ENCODE measurements around the gene MAPKAPK2. TPM values are rescaled to one million over a fixed set of nuclear protein-coding genes. Genes with fewer than 3 reads are reported as not detected.

The MAPKAPK2 gene
- total RNA-seq, 4 donors from 2014 or later: 37.8 to 50.7 (median 43.2) TPM

- H3K4me1 ChIP-seq: peaks cover 8 to 54% (median 28%) of the 10 kb centered on the region in 3 donors
- H3K36me3 ChIP-seq: peaks cover 21 to 47% (median 39%) of the 10 kb centered on the region in 3 donors
- no peaks in the 10 kb centered on the region for H3K9me3 ChIP-seq
- H3K27me3 ChIP-seq: no peaks in the 10 kb centered on the region
- no peak overlapping the region for H3K4me3 ChIP-seq
- intact Hi-C loops (cut with DNase I): no loop called here
- DNase-seq: no peak
- TF ChIP-seq POLR2A (IDR thresholded peaks at IDR 0.05): no peak
- no peak for TF ChIP-seq CTCF (IDR thresholded peaks at IDR 0.05)
- WGBS, 2 donors: 74 to 79% methylated on average over 7 to 8 of the region's 8 CpGs
- H3K27ac ChIP-seq: no peak overlapping the region
Observed at GRCh38 chr1:206727981-206728696, 43.4 kb downstream of the MAPKAPK2 start.

GRCh38 chr1:206728697-206728987 lies 43.9 kb downstream of the MAPKAPK2 start:
- no peak for TF ChIP-seq CTCF (IDR thresholded peaks at IDR 0.05)
- TF ChIP-seq POLR2A (IDR thresholded peaks at IDR 0.05): no peak
- H3K36me3 ChIP-seq: peaks cover 21 to 52% (median 44%) of the 10 kb centered on the region in 3 donors

GRCh38 chr1:206729050-206729449 lies 44.3 kb downstream of the MAPKAPK2 start:
- no peaks in the 10 kb centered on the region for H3K9me3 ChIP-seq
- no peak overlapping the region for H3K4me3 ChIP-seq
- peaks cover 21 to 56% (median 44%) of the 10 kb centered on the region in 3 donors for H3K36me3 ChIP-seq
- no peak overlapping the region for H3K27ac ChIP-seq
- H3K4me1 ChIP-seq: peaks cover 6 to 45% (median 19%) of the 10 kb centered on the region in 3 donors
- H3K27me3 ChIP-seq: no peaks in the 10 kb centered on the region
- no peak for DNase-seq
- intact Hi-C loops (cut with DNase I): no loop called here
- WGBS, 2 donors: 94 to 96% methylated on average over 3 to 6 of the region's 6 CpGs
- TF ChIP-seq POLR2A (IDR thresholded peaks at IDR 0.05): no peak

More at GRCh38 chr1:206728697-206728987, 43.9 kb downstream of the MAPKAPK2 start:
- intact Hi-C loops (cut with DNase I): no loop called here
- H3K27ac ChIP-seq: no peak overlapping the region
- H3K4me1 ChIP-seq: peaks cover 8 to 49% (median 23%) of the 10 kb centered on the region in 3 donors
- 75 to 91% methylated on average over 4 to 5 of the region's 9 CpGs for WGBS, 2 donors
- H3K27me3 ChIP-seq: no peaks in the 10 kb centered on the region
- no peak for DNase-seq
- H3K9me3 ChIP-seq: no peaks in the 10 kb centered on the region
- no peak overlapping the region for H3K4me3 ChIP-seq

GRCh38 chr1:206729507-206729906 lies 44.8 kb downstream of the MAPKAPK2 start:
- no peak for DNase-seq
- Histone ChIP-seq H3K27ac (no peak overlapping the region), H3K9me3 (no peaks in the 10 kb centered on the region), H3K4me1 (peaks cover 1 to 41% (median 15%) of the 10 kb centered on the region in 3 donors), H3K36me3 (peaks cover 21 to 61% (median 44%) of the 10 kb centered on the region in 3 donors), H3K4me3 (no peak overlapping the region), H3K27me3 (no peaks in the 10 kb centered on the region)
- intact Hi-C loops (cut with DNase I): no loop called here
- 75 to 100% methylated on average over 1 of the region's 3 CpGs for WGBS, 2 donors
- TF ChIP-seq POLR2A (IDR thresholded peaks at IDR 0.05) (no peak), CTCF (IDR thresholded peaks at IDR 0.05) (no peak)

- intact Hi-C loops (cut with DNase I): no loop called here
- Histone ChIP-seq H3K4me3 (no peak overlapping the region), H3K27me3 (no peaks in the 10 kb centered on the region), H3K36me3 (peaks cover 21 to 76% (median 44%) of the 10 kb centered on the region in 3 donors), H3K27ac (no peak overlapping the region), H3K4me1 (peaks cover 0 to 28% (median 0%) of the 10 kb centered on the region in 3 donors), H3K9me3 (no peaks in the 10 kb centered on the region)
- no peak for TF ChIP-seq POLR2A (IDR thresholded peaks at IDR 0.05)
- no peak for TF ChIP-seq CTCF (IDR thresholded peaks at IDR 0.05)
- WGBS, 2 donors: 89 to 90% methylated on average over 8 to 11 of the region's 11 CpGs
- DNase-seq: no peak
Observed at GRCh38 chr1:206732508-206732907, 47.8 kb downstream of the MAPKAPK2 start.
